HL-60/S4 treated with retinoic acid at 250 ng/mL for 4 days and 3 days (cell line): Measurements from ENCODE around the gene ATP10A.

Source experiments
- in situ Hi-C: fragments of 300-500 bp; cut with MboI; formaldehyde crosslinking; loops from 2 replicates; pipeline ENCODE4 v1.7.0; 2022; ENCODE audit warnings: low sequenced_read_pairs

ATP10A gene

GRCh38 chr15:25742776-25743547 lies 120.2 kb downstream of the ATP10A start:
- in situ Hi-C loops: no loop called here

GRCh38 chr15:25742041-25742730 lies 120.9 kb downstream of the ATP10A start:
- in situ Hi-C loops: no loop called here

GRCh38 chr15:25741256-25741580 lies 121.9 kb downstream of the ATP10A start:
- in situ Hi-C loops: no loop called here

GRCh38 chr15:25740383-25741255 lies 122.5 kb downstream of the ATP10A start:
- in situ Hi-C loops: no loop called here

- in situ Hi-C loops: no loop called here
These were observed 123.4 kb downstream of the ATP10A start for GRCh38 chr15:25739687-25740121.

- in situ Hi-C loops: no loop called here
These were observed 124.8 kb downstream of the ATP10A start for GRCh38 chr15:25738171-25738965.

GRCh38 chr15:25737218-25737643 lies 125.9 kb downstream of the ATP10A start:
- in situ Hi-C loops: no loop called here

GRCh38 chr15:25736461-25736860 lies 126.7 kb downstream of the ATP10A start:
- in situ Hi-C loops: no loop called here

- in situ Hi-C loops: no loop called here
These were observed 127.4 kb downstream of the ATP10A start for GRCh38 chr15:25735550-25736384.

GRCh38 chr15:25734680-25735355 lies 128.3 kb downstream of the ATP10A start:
- in situ Hi-C loops: no loop called here

GRCh38 chr15:25733856-25734679 lies 129.1 kb downstream of the ATP10A start:
- in situ Hi-C loops: no loop called here

- in situ Hi-C loops: no loop called here
These were observed 129.9 kb downstream of the ATP10A start for GRCh38 chr15:25733036-25733855.

GRCh38 chr15:25732191-25732590 lies 130.9 kb downstream of the ATP10A start:
- in situ Hi-C loops: no loop called here

- in situ Hi-C loops: no loop called here
These were observed 131.7 kb downstream of the ATP10A start for GRCh38 chr15:25731411-25731810.

GRCh38 chr15:25730918-25731317 lies 132.2 kb downstream of the ATP10A start:
- in situ Hi-C loops: no loop called here

- in situ Hi-C loops: no loop called here
These were observed 134.3 kb downstream of the ATP10A start for GRCh38 chr15:25728816-25729215.

GRCh38 chr15:25727867-25728600 lies 135.1 kb downstream of the ATP10A start:
- in situ Hi-C loops: no loop called here
